Fibroblast of lung (primary cell): ENCODE results near the gene TBX21. TPM values are rescaled to one million over a fixed set of nuclear protein-coding genes. Genes with fewer than 3 reads are reported as not detected.

Source experiments
- DNase-seq, 2 donors: peaks; one replicate each; pipeline versions ENCODE4 v3.0.0 to v3.0.0-alpha.2; 2010; ENCODE audit warnings: low read depth in 2 of 2
- H2AFZ ChIP-seq: 2 replicates; pipeline ENCODE4 v1.5.1; 2012; ENCODE audit warnings: low read length, control low read depth, inconsistent platforms
- H3K27ac ChIP-seq: 2 replicates; pipeline ENCODE4 v1.5.1; 2011; ENCODE audit warnings: low read length, control low read depth; ENCODE audit not compliant: insufficient read depth
- H3K27me3 ChIP-seq: 2 replicates; pipeline ENCODE4 v1.5.1; 2011; ENCODE audit warnings: mild to moderate bottlenecking, low read length; ENCODE audit not compliant: control insufficient read depth, insufficient read depth
- H3K36me3 ChIP-seq: 2 replicates; pipeline ENCODE4 v1.5.1; 2011; ENCODE audit warnings: low read length; ENCODE audit not compliant: control insufficient read depth, insufficient read depth
- H3K4me1 ChIP-seq: 2 replicates; pipeline ENCODE4 v1.5.1; 2011; ENCODE audit warnings: low read length; ENCODE audit not compliant: control insufficient read depth, insufficient read depth; ENCODE audit errors: extremely low read depth
- H3K4me2 ChIP-seq: 2 replicates; pipeline ENCODE4 v1.5.1; 2011; ENCODE audit warnings: low read length, control low read depth; ENCODE audit not compliant: insufficient read depth; ENCODE audit errors: extremely low read depth
- H3K4me3 ChIP-seq, 4 experiments: fragments of 200-600 bp in 1 of 4; sonication (generic) in 1 of 4; replicated peaks in 1 of 4; 2 replicates each; pipeline ENCODE4 v1.5.1; 2011 to 2016; ENCODE audit warnings: low read length in 4 of 4, low read depth in 3 of 4, mild to moderate bottlenecking in 3 of 4, control low read depth in 2 of 4, inconsistent platforms in 1 of 4, mixed read lengths in 1 of 4; ENCODE audit not compliant: insufficient read depth in 1 of 4; ENCODE audit errors: control extremely low read depth in 1 of 4
- H3K79me2 ChIP-seq: 2 replicates; pipeline ENCODE4 v1.5.1; 2012; ENCODE audit warnings: mild to moderate bottlenecking, low read length, inconsistent platforms; ENCODE audit not compliant: control insufficient read depth, insufficient read depth
- H3K9ac ChIP-seq: 2 replicates; pipeline ENCODE4 v1.5.1; 2011; ENCODE audit warnings: mild to moderate bottlenecking, low read length, control low read depth; ENCODE audit not compliant: insufficient read depth
- H3K9me3 ChIP-seq: 2 replicates; pipeline ENCODE4 v1.5.1; 2012; ENCODE audit warnings: low read depth, low read length; ENCODE audit not compliant: control insufficient read depth, insufficient read depth
- H4K20me1 ChIP-seq: 2 replicates; pipeline ENCODE4 v1.5.1; 2011; ENCODE audit warnings: low read length; ENCODE audit not compliant: control insufficient read depth, insufficient read depth; ENCODE audit errors: extremely low read depth
- EZH2 ChIP-seq: IDR thresholded peaks from 2 replicates; pipeline ENCODE4 v1.5.1; 2012; ENCODE audit warnings: low read length, control low read depth, mild to moderate bottlenecking; ENCODE audit errors: missing control alignments
- polyA plus RNA-seq, 2 donors: library from polyadenylated mRNA; depleted of rRNA in 1 of 2; stranded (reverse) in 1 of 2; unstranded in 1 of 2; fragments of >200 nt; gene quantifications; 2 replicates each; pipeline ENCODE4 v1.2.1, GENCODE V29; 2011 to 2012; ENCODE audit warnings: missing spikeins in 1 of 2
- total RNA-seq: library from RNA; depleted of rRNA; stranded (reverse); fragments of >200 nt; gene quantifications from 2 replicates; pipeline ENCODE4 v1.2.1, GENCODE V29; 2014
- TF ChIP-seq, protein P1 (sequence below), 2 donors: IDR thresholded peaks in 1 of 2; conservative IDR thresholded peaks in 1 of 2; 1 replicate in 1 of 2; 2 replicates in 1 of 2; pipeline ENCODE4 v1.5.1; 2011 to 2012; ENCODE audit warnings: low read length in 2 of 2, control low read depth in 1 of 2, inconsistent platforms in 1 of 2, low read depth in 1 of 2, mild to moderate bottlenecking in 1 of 2

The TBX21 gene
- total and polyA plus RNA-seq, 2 donors (not counting 1 experiment from before 2014, with no cell fraction given): not detected

GRCh38 chr17:47707056-47707804, 25.8 kb upstream of the TBX21 start:
- DNase-seq: no peak
- Histone ChIP-seq H3K79me2 (no peaks in the 10 kb centered on the region), H3K27me3 (peaks cover 5% of the 10 kb centered on the region), H4K20me1 (no peaks in the 10 kb centered on the region), H3K4me3 (no peak overlapping the region), H3K9me3 (no peaks in the 10 kb centered on the region), H3K4me2 (no peak overlapping the region), H3K9ac (no peak overlapping the region), H3K36me3 (no peaks in the 10 kb centered on the region), H3K27ac (no peak overlapping the region), H2AFZ (no peak overlapping the region), H3K4me1 (peaks cover 3% of the 10 kb centered on the region)
- TF ChIP-seq EZH2: no peak
- TF ChIP-seq, protein P1, sequence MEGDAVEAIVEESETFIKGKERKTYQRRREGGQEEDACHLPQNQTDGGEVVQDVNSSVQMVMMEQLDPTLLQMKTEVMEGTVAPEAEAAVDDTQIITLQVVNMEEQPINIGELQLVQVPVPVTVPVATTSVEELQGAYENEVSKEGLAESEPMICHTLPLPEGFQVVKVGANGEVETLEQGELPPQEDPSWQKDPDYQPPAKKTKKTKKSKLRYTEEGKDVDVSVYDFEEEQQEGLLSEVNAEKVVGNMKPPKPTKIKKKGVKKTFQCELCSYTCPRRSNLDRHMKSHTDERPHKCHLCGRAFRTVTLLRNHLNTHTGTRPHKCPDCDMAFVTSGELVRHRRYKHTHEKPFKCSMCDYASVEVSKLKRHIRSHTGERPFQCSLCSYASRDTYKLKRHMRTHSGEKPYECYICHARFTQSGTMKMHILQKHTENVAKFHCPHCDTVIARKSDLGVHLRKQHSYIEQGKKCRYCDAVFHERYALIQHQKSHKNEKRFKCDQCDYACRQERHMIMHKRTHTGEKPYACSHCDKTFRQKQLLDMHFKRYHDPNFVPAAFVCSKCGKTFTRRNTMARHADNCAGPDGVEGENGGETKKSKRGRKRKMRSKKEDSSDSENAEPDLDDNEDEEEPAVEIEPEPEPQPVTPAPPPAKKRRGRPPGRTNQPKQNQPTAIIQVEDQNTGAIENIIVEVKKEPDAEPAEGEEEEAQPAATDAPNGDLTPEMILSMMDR (conservative IDR thresholded peaks at IDR 0.05 in 1 of 2, IDR thresholded peaks at IDR 0.05 in 1 of 2; ENCODE audit: low read depth in 1 of 2, low read length in 2 of 2): no peak

DNA sequence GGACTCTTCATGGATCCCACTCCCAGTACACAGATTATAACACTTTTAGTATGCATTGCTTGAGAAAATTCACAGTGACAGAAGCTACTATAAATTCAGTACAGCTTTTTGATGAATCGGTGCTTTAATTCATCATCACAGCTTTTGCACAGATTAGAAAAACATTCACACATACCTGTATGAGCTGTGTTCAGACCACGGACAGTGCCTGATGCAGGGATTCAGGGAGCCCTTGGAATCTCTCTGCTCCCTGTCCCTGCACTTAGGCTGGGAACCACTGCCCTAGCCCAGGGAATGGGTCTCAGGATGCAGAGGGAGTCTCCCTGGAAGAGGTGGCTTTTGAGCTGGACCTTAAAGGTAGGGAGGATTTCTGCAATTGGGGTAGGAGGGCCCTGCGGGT, 25.2 kb upstream of the TBX21 start:
- Histone ChIP-seq H3K9ac (no peak overlapping the region), H2AFZ (no peak overlapping the region), H3K36me3 (no peaks in the 10 kb centered on the region), H3K4me2 (no peak overlapping the region), H3K79me2 (no peaks in the 10 kb centered on the region), H3K27ac (no peak overlapping the region), H4K20me1 (no peaks in the 10 kb centered on the region), H3K4me3 (peak overlapping the region in 1 of 4 experiments; percentile 7), H3K9me3 (no peaks in the 10 kb centered on the region), H3K4me1 (peaks cover 3% of the 10 kb centered on the region), H3K27me3 (peaks cover 12% of the 10 kb centered on the region)
- TF ChIP-seq, protein P1 (conservative IDR thresholded peaks at IDR 0.05 in 1 of 2, IDR thresholded peaks at IDR 0.05 in 1 of 2; ENCODE audit: low read depth in 1 of 2, low read length in 2 of 2): no peak
- TF ChIP-seq EZH2: no peak
- no peak for DNase-seq

GRCh38 chr17:47708312-47708863, 24.6 kb upstream of the TBX21 start:
- Histone ChIP-seq H3K27me3 (peaks cover 13% of the 10 kb centered on the region), H3K36me3 (no peaks in the 10 kb centered on the region), H3K4me3 (peak overlapping the region in 1 of 4 experiments; percentile 7), H2AFZ (no peak overlapping the region), H3K9ac (no peak overlapping the region), H4K20me1 (no peaks in the 10 kb centered on the region), H3K9me3 (no peaks in the 10 kb centered on the region), H3K4me2 (peak overlapping the region; percentile 25), H3K27ac (no peak overlapping the region), H3K4me1 (peaks cover 3% of the 10 kb centered on the region), H3K79me2 (no peaks in the 10 kb centered on the region)
- TF ChIP-seq, protein P1 (conservative IDR thresholded peaks at IDR 0.05 in 1 of 2, IDR thresholded peaks at IDR 0.05 in 1 of 2; ENCODE audit: low read depth in 1 of 2, low read length in 2 of 2): no peak
- no peak for TF ChIP-seq EZH2
- DNase-seq: no peak
